AG04449 (cell line): ENCODE data around the gene TCEA2.

Experiments used
- CTCF ChIA-PET: fragments of 350-600 bp; formaldehyde crosslinking; extraction: SDS; loops from one replicate; lab custom pipeline; 2021; ENCODE audit warnings: antibody characterized with exemption; lab: Yijun Ruan, JAX
- POLR2A ChIA-PET: fragments of 400-600, 350-600 bp; formaldehyde crosslinking; extraction: SDS; loops from one replicate; lab custom pipeline; 2020; ENCODE audit warnings: antibody characterized with exemption, inconsistent platforms; lab: Yijun Ruan, JAX
- DNase-seq: peaks from one replicate; pipeline ENCODE4 v3.0.0-alpha.2; 2010; ENCODE audit warnings: low read depth, low spot score
- H3K4me3 ChIP-seq: 2 replicates; pipeline ENCODE4 v1.5.1; 2011; ENCODE audit warnings: low read depth, mild to moderate bottlenecking, control low read depth, low read length
- TF ChIP-seq, protein P1 (sequence below): IDR thresholded peaks from one replicate; pipeline ENCODE4 v1.5.1; 2011; ENCODE audit warnings: mild to moderate bottlenecking, moderate library complexity, low read length, control low read depth, inconsistent platforms; ENCODE audit not compliant: insufficient read depth; ENCODE audit errors: missing control alignments

TCEA2 gene

DNA sequence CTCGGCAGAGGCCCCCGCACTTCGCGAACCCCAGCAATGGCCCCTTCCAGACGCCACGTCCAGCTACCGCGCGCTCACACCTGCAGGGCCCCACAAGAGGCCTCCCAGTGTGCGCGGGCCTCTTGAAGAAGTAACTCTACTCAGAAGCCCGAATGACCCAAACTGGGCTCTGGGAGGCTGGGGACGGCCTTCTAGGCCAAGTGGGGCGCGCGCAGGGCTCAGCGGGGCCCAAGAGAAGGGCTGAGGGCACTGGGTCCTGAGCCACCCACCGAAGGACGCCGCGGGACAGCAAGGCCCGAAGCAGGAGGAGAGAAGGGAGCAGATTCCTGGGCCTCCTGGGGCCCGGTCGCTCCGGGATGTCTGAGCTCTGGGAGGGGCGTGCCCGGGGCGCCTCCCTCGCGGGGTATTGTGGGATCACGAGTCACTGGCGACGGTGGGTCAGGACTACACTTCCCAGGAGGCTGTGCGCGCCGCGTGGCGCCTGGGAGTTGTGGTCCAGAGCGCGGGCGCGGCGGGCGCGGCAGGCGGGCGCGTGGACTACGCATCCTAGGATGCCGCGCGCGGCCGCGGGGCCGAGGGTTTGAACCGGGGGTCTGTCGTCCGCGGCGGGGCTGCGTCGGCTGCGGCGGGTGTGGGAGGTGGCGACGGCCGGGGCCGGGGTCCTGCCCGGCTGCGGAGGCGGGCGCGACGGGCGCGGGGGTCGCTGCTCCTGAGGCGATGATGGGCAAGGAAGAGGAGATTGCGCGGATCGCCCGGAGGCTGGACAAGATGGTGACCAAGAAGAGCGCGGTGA is at the start of gene TCEA2:
TCEA2 (plus strand) TSS at position 603 of the 793 bp plus-strand sequence; CDS start at position 718, 115 bp downstream.
- POLR2A ChIA-PET, result interaction anchor here (0.6 to 1.5 kb wide), 8 partner anchors 8 to 322 kb away, joined by 3 to 6 read pairs (median 3); no protein-coding TSS in a partner anchor
- CTCF ChIA-PET, result interaction anchor here (0.7 to 7.3 kb wide), 8 partner anchors 9 to 89 kb away, joined by 3 to 54 read pairs (median 4); partner anchors contain the start of gene LKAAEAR1
- TF ChIP-seq, protein P1, sequence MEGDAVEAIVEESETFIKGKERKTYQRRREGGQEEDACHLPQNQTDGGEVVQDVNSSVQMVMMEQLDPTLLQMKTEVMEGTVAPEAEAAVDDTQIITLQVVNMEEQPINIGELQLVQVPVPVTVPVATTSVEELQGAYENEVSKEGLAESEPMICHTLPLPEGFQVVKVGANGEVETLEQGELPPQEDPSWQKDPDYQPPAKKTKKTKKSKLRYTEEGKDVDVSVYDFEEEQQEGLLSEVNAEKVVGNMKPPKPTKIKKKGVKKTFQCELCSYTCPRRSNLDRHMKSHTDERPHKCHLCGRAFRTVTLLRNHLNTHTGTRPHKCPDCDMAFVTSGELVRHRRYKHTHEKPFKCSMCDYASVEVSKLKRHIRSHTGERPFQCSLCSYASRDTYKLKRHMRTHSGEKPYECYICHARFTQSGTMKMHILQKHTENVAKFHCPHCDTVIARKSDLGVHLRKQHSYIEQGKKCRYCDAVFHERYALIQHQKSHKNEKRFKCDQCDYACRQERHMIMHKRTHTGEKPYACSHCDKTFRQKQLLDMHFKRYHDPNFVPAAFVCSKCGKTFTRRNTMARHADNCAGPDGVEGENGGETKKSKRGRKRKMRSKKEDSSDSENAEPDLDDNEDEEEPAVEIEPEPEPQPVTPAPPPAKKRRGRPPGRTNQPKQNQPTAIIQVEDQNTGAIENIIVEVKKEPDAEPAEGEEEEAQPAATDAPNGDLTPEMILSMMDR, result no peak
- H3K4me3 ChIP-seq, result peak within 1 kb of the TSS; percentile 84
- DNase-seq, result peak; percentile 68

DNA sequence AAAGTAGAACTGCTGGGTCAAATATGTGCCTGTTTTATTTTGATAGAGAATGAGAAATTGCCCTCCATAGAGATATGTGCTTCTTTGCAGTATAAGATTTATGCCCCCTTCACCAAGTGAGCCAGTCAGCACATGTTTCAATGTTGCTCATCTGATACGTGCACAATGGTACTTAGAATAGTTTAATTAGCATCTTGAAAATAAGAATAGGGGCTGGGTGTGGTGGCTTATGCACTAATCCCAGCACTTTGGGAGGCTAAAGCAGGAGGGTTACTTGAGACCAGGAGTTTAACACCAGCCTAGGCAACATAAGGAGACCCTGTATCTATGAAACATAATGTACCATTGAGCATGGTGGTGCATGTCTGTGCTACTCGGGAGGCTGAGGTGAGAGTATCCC is 47.4 kb upstream of the TCEA2 start:
- TF ChIP-seq, protein P1, result no peak
- H3K4me3 ChIP-seq, result no peak overlapping the region
- DNase-seq, result no peak
- ChIA-PET CTCF (no interaction called here), POLR2A (no interaction called here)

DNA sequence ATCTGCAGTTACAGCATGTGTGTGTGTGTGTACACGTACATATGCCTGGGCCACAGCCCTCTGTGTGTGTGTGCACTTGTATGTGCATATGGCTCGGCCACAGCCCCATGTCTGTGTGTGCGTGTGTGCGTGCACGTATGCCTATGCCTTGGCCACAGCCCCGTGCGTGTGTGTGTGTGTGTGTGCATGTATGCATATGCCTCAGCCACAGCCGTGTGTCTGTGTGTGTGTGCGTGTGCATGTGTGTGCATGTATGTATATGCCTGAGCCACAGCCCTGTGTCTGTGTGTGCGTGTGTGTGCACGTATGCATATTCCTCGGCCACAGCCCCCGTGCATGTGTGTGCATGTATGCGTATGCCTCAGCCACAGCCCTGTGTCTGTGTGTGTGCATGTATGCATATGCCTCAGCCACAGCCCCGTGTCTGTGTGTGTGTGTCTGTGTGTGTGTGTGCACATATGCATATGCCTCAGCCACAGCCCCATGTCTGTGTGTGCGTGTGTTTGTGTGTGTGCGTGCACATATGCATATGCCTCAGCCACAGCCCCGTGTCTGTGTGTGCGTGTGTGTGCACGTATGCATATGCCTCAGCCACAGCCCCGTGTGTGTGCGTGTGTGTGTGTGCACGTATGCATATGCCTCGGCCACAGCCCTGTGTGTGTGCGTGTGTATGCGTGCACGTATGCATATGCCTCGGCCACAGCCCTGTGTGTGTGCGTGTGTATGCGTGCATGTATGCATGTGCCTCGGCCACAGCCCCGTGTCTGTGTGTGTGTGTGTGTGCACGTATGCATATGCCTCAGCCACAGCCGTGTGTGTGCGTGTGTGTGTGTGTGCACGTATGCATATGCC is 41.6 kb upstream of the TCEA2 start:
- no peak for DNase-seq
- no peak overlapping the region for H3K4me3 ChIP-seq
- ChIA-PET CTCF (no interaction called here), POLR2A (no interaction called here)
- TF ChIP-seq, protein P1, result no peak

DNA sequence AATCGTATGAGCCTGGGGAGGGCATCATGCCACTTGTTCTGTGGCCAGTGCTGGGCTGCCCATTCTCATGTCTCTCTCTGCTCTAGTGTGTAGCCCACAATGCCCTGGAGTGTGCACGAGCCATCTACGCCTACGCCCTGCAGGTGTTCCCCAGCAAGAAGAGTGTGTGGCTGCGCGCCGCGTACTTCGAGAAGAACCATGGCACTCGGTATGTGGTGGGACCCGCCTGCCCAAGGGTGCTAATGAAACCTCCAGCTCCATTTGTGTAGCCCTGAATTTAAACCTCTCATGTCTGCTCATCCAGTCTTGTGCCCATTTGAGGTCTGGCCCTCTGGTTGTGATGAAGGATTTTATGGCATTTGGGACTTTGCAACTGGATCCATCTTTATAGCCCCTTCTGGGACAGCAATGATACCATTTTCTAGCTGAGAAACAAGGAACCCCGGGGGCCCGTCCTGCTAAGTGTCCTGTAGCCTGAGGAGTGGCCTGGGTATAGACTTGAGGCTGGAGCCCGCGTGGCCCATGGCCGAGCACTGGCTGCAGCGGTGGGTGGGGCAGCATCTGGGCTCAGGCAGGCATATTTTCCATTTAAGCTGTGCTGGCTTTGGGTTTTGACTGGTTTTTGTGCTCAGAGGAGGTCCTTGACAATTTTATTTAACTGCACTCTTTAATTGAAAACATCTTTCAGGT is 40.2 kb upstream of the TCEA2 start:
- TF ChIP-seq, protein P1, result no peak
- H3K4me3 ChIP-seq, result no peak overlapping the region
- CTCF ChIA-PET, result interaction anchor here (1.6 kb wide), 1 partner anchor 16 kb away, joined by 10 read pairs; no protein-coding TSS in a partner anchor
- POLR2A ChIA-PET, result no interaction called here
- DNase-seq, result no peak

DNA sequence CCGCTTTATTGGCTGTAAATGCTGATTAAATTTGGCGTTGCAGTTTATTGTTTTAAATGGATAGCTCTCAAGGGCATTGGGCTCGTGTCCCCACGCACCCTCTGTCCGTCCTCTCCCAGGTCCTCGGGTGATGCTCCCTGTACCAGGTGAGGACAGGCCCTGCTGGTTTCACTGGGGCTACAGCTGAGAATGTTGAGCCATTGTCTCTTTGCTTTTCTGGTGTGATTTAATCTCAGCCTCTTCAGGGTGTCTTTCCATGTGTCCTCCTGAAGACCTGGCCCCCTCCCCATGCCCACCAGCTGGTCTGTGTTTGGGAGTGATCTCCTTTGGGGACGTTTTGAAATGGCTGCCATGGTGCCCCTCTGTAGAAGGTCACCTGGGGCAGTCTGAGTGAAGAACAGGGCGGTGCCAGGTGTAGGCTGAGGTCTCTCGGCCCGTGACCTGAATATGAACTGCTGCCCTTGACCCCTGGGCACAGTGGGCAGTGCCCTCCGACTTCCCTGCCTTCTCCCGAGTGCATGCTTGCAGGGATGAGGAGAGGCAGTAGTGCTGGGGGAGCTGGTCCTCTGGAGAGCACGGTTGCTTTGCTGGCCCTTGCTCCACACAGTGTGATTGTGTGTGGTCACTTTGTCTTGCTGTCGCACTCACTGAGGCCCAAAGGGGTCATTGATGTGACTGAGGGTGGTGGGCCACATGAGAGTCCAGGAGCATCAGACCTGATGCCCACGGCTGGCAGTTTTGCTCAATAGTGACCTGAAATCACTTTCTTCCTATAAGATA is 39.4 kb upstream of the TCEA2 start:
- ChIA-PET POLR2A (no interaction called here), CTCF (interaction anchor here (1.6 kb wide), 1 partner anchor 16 kb away, joined by 10 read pairs; no protein-coding TSS in a partner anchor)
- no peak overlapping the region for H3K4me3 ChIP-seq
- DNase-seq, result no peak
- TF ChIP-seq, protein P1, result no peak
